Measurements from ENCODE around the gene FMR1. TPM values are rescaled to one million over a fixed set of nuclear protein-coding genes. Genes with fewer than 3 reads are reported as not detected.

Gene FMR1
- total RNA-seq, 2 experiments from 2014 or later, result 55.5 to 58.7 TPM

Other genes with a start within 250 kb of the FMR1 start
- gene FMR1NB, start 69.4 kb downstream of the FMR1 start, total RNA-seq, result not detected

All from activated CD4-positive, alpha-beta memory T cell treated with anti-CD3 and anti-CD28 coated beads, Interleukin-2, amount 10 ng/mL, durations not matched to agents 7 days and 5 days (primary cell).